C4-2B (cell line): ENCODE results near the gene TSPAN11.

ENCODE experiments used
- ZFX ChIP-seq: fragments of 450-650 bp; IDR thresholded peaks from 2 replicates; pipeline ENCODE4 v1.6.1; 2017
- TF ChIP-seq, protein P1 (sequence below): fragments of 450-650 bp; conservative IDR thresholded peaks from 2 replicates; pipeline ENCODE4 v1.5.1; 2017; ENCODE audit warnings: mild to moderate bottlenecking

DNA sequence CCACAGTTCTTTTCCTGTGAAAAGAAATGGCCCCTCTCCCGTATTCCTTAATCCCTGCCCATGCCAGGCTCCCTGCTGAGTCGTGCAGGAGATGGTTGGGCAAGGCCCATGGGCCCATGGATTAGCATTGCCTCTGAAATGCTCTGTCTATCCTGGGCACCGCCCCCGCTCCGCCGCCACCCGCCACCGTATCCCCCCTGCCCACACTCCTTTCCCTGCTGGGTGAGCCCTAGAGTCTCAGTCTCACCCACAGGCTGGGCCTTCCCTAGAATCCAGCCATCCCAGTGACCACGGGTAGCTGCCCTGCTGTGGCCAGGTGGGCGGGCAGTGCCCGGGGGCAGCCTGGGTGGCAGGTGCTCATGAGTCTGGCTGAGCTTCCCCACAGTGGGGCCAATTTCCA is 50.6 kb downstream of the TSPAN11 start:
- TF ChIP-seq, protein P1, sequence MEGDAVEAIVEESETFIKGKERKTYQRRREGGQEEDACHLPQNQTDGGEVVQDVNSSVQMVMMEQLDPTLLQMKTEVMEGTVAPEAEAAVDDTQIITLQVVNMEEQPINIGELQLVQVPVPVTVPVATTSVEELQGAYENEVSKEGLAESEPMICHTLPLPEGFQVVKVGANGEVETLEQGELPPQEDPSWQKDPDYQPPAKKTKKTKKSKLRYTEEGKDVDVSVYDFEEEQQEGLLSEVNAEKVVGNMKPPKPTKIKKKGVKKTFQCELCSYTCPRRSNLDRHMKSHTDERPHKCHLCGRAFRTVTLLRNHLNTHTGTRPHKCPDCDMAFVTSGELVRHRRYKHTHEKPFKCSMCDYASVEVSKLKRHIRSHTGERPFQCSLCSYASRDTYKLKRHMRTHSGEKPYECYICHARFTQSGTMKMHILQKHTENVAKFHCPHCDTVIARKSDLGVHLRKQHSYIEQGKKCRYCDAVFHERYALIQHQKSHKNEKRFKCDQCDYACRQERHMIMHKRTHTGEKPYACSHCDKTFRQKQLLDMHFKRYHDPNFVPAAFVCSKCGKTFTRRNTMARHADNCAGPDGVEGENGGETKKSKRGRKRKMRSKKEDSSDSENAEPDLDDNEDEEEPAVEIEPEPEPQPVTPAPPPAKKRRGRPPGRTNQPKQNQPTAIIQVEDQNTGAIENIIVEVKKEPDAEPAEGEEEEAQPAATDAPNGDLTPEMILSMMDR, result no peak
- no peak for TF ChIP-seq ZFX
